Measurements from ENCODE around the gene CD180. TPM values are rescaled to one million over a fixed set of nuclear protein-coding genes. Genes with fewer than 3 reads are reported as not detected.

CD180 gene
- total and polyA plus RNA-seq, 2 donors (not counting 3 experiments of a cell fraction or from before 2014, with no cell fraction given): not detected

GRCh38 chr5:67209141-67209771, 12.7 kb upstream of the CD180 start:
- no peaks in the 10 kb centered on the region for H3K79me2 ChIP-seq (ENCODE audit: control insufficient read depth, insufficient read depth, low read length)
- H3K9me3 ChIP-seq (replicated peaks; ENCODE audit: control insufficient read depth, insufficient read depth, low read length): no peaks in the 10 kb centered on the region
- no peak overlapping the region for H3K4me3 ChIP-seq (replicated peaks in 1 of 3; ENCODE audit: insufficient read depth in 1 of 3, low read depth in 1 of 3, low read length in 3 of 3)
- no peaks in the 10 kb centered on the region for H3K36me3 ChIP-seq (ENCODE audit: control insufficient read depth in 2 of 2, extremely low read depth in 1 of 2, insufficient read depth in 2 of 2, low read length in 2 of 2)
- intact Hi-C loops (cut with micrococcal nuclease) (loop anchor here (1.0 to 2.0 kb wide), 6 partner anchors 43 to 902 kb away; no protein-coding TSS in a partner anchor), dilution Hi-C loops (cut with MboI; ENCODE audit: extremely low pct_ligation_motif_present, low sequenced_read_pairs) (no loop called here)
- FAIRE-seq (peak; percentile 90), DNase-seq (ENCODE audit: low read depth, low spot score) (peak; percentile 77)
- H2AFZ ChIP-seq (ENCODE audit: low read depth, low read length): no peak overlapping the region
- H3K27ac ChIP-seq (ENCODE audit: insufficient read depth, low read depth, low read length): no peak overlapping the region
- no peaks in the 10 kb centered on the region for H4K20me1 ChIP-seq (replicated peaks; ENCODE audit: control insufficient read depth, extremely low read depth, insufficient read depth, low read length)
- H3K4me2 ChIP-seq (ENCODE audit: insufficient read depth, low read length): no peak overlapping the region
- H3K4me1 ChIP-seq (ENCODE audit: control insufficient read depth, extremely low read depth, insufficient read depth, low read length): peaks cover 3% of the 10 kb centered on the region
- POLR2A ChIA-PET: no interaction called here
- H3K9me1 ChIP-seq (replicated peaks; ENCODE audit: control insufficient read depth, extremely low read depth, insufficient read depth, low read length): no peaks in the 10 kb centered on the region
- CTCF ChIA-PET: interaction anchor here (0.6 to 7.9 kb wide), 23 partner anchors 9 to 1062 kb away, joined by 3 to 126 read pairs (median 4); partner anchors contain the start of gene CD180
- no peaks in the 10 kb centered on the region for H3K27me3 ChIP-seq (ENCODE audit: control insufficient read depth in 2 of 2, insufficient read depth in 2 of 2, low read length in 2 of 2)
- TF ChIP-seq, protein P1, sequence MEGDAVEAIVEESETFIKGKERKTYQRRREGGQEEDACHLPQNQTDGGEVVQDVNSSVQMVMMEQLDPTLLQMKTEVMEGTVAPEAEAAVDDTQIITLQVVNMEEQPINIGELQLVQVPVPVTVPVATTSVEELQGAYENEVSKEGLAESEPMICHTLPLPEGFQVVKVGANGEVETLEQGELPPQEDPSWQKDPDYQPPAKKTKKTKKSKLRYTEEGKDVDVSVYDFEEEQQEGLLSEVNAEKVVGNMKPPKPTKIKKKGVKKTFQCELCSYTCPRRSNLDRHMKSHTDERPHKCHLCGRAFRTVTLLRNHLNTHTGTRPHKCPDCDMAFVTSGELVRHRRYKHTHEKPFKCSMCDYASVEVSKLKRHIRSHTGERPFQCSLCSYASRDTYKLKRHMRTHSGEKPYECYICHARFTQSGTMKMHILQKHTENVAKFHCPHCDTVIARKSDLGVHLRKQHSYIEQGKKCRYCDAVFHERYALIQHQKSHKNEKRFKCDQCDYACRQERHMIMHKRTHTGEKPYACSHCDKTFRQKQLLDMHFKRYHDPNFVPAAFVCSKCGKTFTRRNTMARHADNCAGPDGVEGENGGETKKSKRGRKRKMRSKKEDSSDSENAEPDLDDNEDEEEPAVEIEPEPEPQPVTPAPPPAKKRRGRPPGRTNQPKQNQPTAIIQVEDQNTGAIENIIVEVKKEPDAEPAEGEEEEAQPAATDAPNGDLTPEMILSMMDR (IDR thresholded peaks at IDR 0.05; ENCODE audit: extremely low read depth in 1 of 2, insufficient read depth in 1 of 2, low read depth in 1 of 2, low read length in 2 of 2): peak; percentile 67
- no peak for TF ChIP-seq MYC (IDR thresholded peaks at IDR 0.05; ENCODE audit: low read depth, low read length)
- H3K9ac ChIP-seq (replicated peaks; ENCODE audit: extremely low read depth, insufficient read depth, low read length): no peak overlapping the region
- BruUV-seq (replicated peaks): no TSS peak

DNA sequence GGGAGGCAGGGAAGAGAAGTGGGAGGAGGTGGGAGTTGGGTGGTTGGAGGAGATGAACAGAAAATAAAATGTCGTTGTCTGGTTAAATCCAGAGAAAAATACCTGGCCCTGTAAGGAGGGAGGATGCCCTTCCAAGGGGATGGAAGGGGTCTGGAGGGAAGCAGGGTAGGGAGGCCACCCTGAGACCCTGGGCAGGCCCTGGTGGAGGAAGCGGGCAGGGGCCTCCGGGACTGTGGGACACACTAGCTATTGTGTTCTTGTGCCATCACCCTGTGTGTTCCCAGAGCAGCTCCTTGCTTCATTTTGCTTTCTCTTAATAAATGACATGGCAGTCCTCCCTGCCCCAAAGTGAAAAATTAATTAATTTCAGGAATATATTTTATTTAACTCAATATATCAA, 11.8 kb upstream of the CD180 start:
- Histone ChIP-seq H3K4me3 (replicated peaks in 1 of 3; ENCODE audit: insufficient read depth in 1 of 3, low read depth in 1 of 3, low read length in 3 of 3) (no peak overlapping the region), H3K4me1 (ENCODE audit: control insufficient read depth, extremely low read depth, insufficient read depth, low read length) (peaks cover 3% of the 10 kb centered on the region), H3K9me1 (replicated peaks; ENCODE audit: control insufficient read depth, extremely low read depth, insufficient read depth, low read length) (no peaks in the 10 kb centered on the region), H3K79me2 (ENCODE audit: control insufficient read depth, insufficient read depth, low read length) (no peaks in the 10 kb centered on the region), H4K20me1 (replicated peaks; ENCODE audit: control insufficient read depth, extremely low read depth, insufficient read depth, low read length) (no peaks in the 10 kb centered on the region), H3K27me3 (ENCODE audit: control insufficient read depth in 2 of 2, insufficient read depth in 2 of 2, low read length in 2 of 2) (no peaks in the 10 kb centered on the region), H2AFZ (ENCODE audit: low read depth, low read length) (no peak overlapping the region), H3K4me2 (ENCODE audit: insufficient read depth, low read length) (no peak overlapping the region), H3K9me3 (replicated peaks; ENCODE audit: control insufficient read depth, insufficient read depth, low read length) (no peaks in the 10 kb centered on the region), H3K36me3 (ENCODE audit: control insufficient read depth in 2 of 2, extremely low read depth in 1 of 2, insufficient read depth in 2 of 2, low read length in 2 of 2) (no peaks in the 10 kb centered on the region), H3K9ac (replicated peaks; ENCODE audit: extremely low read depth, insufficient read depth, low read length) (no peak overlapping the region), H3K27ac (ENCODE audit: insufficient read depth, low read depth, low read length) (no peak overlapping the region)
- FAIRE-seq: no peak
- no peak for DNase-seq (ENCODE audit: low read depth, low spot score)
- CTCF ChIA-PET: interaction anchor here (0.6 to 7.9 kb wide), 23 partner anchors 9 to 1062 kb away, joined by 3 to 126 read pairs (median 4); partner anchors contain the start of gene CD180
- POLR2A ChIA-PET: no interaction called here
- no TSS peak for BruUV-seq (replicated peaks)
- intact Hi-C loops (cut with micrococcal nuclease) (loop anchor here (2.0 kb wide), 1 partner anchor 394 kb away; no protein-coding TSS in a partner anchor), dilution Hi-C loops (cut with MboI; ENCODE audit: extremely low pct_ligation_motif_present, low sequenced_read_pairs) (no loop called here)
- TF ChIP-seq POLR2A (IDR thresholded peaks at IDR 0.05; ENCODE audit: low read depth, low read length): no peak
